GM10248 (cell line): ENCODE results near the gene CTNNBL1.

Experiments
- CTCF ChIA-PET: fragments of 300-600 bp; sonication (Branson Sonifier 250); formaldehyde crosslinking; extraction: SDS; loops from one replicate; lab custom pipeline; 2021; ENCODE audit warnings: antibody characterized with exemption; lab: Yijun Ruan, JAX
- POLR2A ChIA-PET: fragments of 350-650 bp; sonication (Branson Sonifier 250); formaldehyde crosslinking; extraction: SDS; loops from one replicate; lab custom pipeline; 2020; ENCODE audit warnings: antibody characterized with exemption; lab: Yijun Ruan, JAX
- DNase-seq: peaks from one replicate; pipeline ENCODE4 v3.0.0; 2012; ENCODE audit errors: extremely low spot score
- CTCF ChIP-seq: IDR thresholded peaks from 2 replicates; pipeline ENCODE4 v1.5.1; 2012; ENCODE audit warnings: mild to moderate bottlenecking, low read depth; ENCODE audit errors: extremely low read depth, missing control alignments, control extremely low read depth

Gene CTNNBL1

GRCh38 chr20:37833221-37833896 is 139.5 kb downstream of the CTNNBL1 start:
- ChIA-PET POLR2A (no interaction called here), CTCF (interaction anchor here (0.6 to 1.2 kb wide), 2 partner anchors 9 to 10 kb away, joined by 3 read pairs; no protein-coding TSS in a partner anchor)
- no peak for DNase-seq
- TF ChIP-seq CTCF = no peak

DNA sequence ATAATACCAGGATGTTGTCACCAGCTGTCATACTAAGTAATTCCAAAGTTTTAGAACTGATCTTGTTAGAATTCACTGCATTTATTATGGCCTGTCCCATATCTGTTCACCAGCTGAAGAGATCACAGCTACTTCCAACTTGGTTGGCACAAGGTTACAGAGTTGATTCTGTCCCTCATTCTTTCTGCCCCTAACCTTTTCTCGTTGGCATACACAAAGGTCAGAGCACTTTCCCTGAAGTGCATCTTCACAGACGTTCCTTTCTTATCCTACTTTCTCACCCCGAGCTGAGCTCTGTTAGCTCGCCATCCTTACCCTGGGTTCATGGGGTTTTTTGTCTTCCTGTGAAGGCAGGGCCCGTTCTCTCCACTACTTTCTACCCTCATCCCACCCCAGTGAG is 143.1 kb downstream of the CTNNBL1 start:
- CTCF ChIA-PET = interaction anchor here (1.3 kb wide), 1 partner anchor 9 kb away, joined by 5 read pairs; no protein-coding TSS in a partner anchor
- POLR2A ChIA-PET = no interaction called here
- DNase-seq = no peak

GRCh38 chr20:37837924-37838323 is 144.1 kb downstream of the CTNNBL1 start:
- POLR2A ChIA-PET = no interaction called here
- CTCF ChIA-PET = interaction anchor here (0.7 to 1.2 kb wide), 2 partner anchors 13 to 111 kb away, joined by 3 read pairs; no protein-coding TSS in a partner anchor
- no peak for DNase-seq

More for the DNA sequence above, 143.1 kb downstream of the CTNNBL1 start:
- no peak for TF ChIP-seq CTCF

DNA sequence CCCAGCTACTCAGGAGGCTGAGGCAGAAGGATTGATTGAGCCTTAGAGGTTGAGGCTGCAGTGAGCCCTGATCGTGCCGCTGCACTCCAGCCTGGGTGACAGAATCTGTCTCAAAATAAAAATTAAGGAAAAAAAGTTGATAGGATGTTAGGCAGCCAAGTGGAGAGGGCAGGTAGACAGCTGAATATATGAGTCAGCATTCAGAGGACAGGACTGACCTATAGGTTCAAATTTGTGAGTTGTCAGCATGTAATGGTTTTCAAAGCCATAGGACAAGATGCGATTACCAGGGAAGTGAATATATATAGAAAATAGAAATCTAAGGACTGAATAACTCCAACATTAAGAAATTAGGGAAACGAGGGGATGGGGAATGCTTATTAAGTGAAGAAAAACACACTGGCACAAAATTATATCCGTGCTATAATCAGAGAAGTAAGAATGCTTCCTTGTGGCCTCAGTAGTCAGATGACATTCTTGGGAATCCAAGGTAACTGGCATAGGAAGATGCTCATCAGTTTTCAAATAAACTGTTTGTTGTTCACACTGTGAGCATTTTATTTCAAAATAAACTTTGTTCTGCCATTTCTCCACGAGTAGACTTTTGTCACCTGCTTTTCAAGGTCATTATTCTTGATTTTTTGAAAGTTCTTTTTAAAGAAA is 145.1 kb downstream of the CTNNBL1 start:
- TF ChIP-seq CTCF = no peak
- CTCF ChIA-PET = interaction anchor here (0.7 to 1.2 kb wide), 2 partner anchors 14 to 112 kb away, joined by 3 read pairs; no protein-coding TSS in a partner anchor
- POLR2A ChIA-PET = no interaction called here

More at GRCh38 chr20:37837924-37838323, 144.1 kb downstream of the CTNNBL1 start:
- TF ChIP-seq CTCF = no peak

GRCh38 chr20:37839432-37839827 is 145.6 kb downstream of the CTNNBL1 start:
- TF ChIP-seq CTCF = no peak
- POLR2A ChIA-PET = no interaction called here
- DNase-seq = no peak
- CTCF ChIA-PET = no interaction called here

More for the DNA sequence above, 145.1 kb downstream of the CTNNBL1 start:
- no peak for DNase-seq

GRCh38 chr20:37839955-37840354 is 146.1 kb downstream of the CTNNBL1 start:
- TF ChIP-seq CTCF = no peak
- CTCF ChIA-PET = no interaction called here
- POLR2A ChIA-PET = no interaction called here
- DNase-seq = no peak
